ENCODE data around the gene NSG1.

DNA sequence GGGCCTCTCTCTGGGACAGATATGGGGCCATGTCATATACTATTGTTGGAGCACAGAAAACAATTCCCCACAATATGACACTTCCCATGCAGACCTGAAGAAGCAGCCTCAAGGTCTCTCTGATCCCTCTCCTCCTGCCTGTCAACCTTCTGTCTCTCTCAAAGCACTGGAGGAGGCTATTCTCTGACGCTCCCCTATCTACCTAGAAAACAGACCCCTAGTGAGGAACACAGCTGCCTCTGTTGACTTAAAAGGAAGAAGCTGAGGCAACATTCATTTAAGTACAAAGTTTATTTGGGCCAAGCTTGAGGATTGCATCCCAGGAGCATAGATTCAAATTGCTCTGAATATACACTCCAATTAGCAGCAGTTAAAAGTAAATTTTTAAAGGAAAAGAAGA lies 39.3 kb upstream of the NSG1 start:
- TF ChIP-seq EZH2 (IDR thresholded peaks at IDR 0.05; ENCODE audit: insufficient read depth, poor library complexity, severe bottlenecking): no peak
- no peak for TF ChIP-seq EZH2phosphoT487 (IDR thresholded peaks at IDR 0.05; ENCODE audit: insufficient read depth, low read depth)

Data from GM23248 (cell line).